Stimulated activated CD4-positive, alpha-beta T cell treated with anti-CD3 and anti-CD28 coated beads, Interleukin-4, amount 100 ng/mL, for 1 hour (primary cell): ENCODE data around the gene LRRC8C.
"Not testable (repeated sequence)": the region's sequence is repeated elsewhere in the genome, so short reads cannot be mapped to it uniquely, and the experiment has no call there.

ENCODE experiments used
- DNase-seq: peaks from one replicate; pipeline ENCODE4 v3.0.0-alpha.2; 2020

LRRC8C gene

GRCh38 chr1:89632657-89633247 is at the start of gene LRRC8C:
TSS of gene LRRC8C (plus strand) at chr1:89633120. CDS start at chr1:89686474, 53,354 bp downstream.
- peak; percentile 88 for DNase-seq

GRCh38 chr1:89584211-89584610 is 48.7 kb upstream of the LRRC8C start:
- no peak for DNase-seq

- no peak for DNase-seq
These were observed 48.1 kb upstream of the LRRC8C start for GRCh38 chr1:89584781-89585180.

DNA sequence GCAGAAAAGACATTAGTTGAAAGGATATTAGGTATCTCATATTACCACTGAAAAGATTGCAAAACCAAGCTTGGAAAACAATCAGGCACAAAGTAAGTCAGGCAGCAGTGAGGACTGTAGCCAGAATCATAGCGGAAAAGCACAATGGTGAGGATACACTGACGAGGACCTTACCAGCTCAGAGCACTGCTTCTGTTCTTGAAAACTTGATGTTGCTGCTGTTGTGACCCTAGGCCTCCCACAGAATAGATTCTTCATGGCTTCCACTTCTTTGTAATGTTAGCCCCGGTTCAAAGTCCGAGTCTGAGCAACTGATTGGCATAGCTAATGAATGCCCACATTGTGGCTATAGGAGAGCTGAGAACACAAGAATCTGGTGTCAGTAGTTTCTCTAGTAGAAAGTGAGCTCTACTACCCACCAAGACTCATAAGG is 45.2 kb upstream of the LRRC8C start:
- DNase-seq: no peak

- DNase-seq: no peak
These were observed 44.4 kb upstream of the LRRC8C start for GRCh38 chr1:89588480-89588879.

GRCh38 chr1:89589515-89589914 is 43.4 kb upstream of the LRRC8C start:
- DNase-seq: no peak

- no peak for DNase-seq
These were observed 42.4 kb upstream of the LRRC8C start for GRCh38 chr1:89590341-89591080.

DNA sequence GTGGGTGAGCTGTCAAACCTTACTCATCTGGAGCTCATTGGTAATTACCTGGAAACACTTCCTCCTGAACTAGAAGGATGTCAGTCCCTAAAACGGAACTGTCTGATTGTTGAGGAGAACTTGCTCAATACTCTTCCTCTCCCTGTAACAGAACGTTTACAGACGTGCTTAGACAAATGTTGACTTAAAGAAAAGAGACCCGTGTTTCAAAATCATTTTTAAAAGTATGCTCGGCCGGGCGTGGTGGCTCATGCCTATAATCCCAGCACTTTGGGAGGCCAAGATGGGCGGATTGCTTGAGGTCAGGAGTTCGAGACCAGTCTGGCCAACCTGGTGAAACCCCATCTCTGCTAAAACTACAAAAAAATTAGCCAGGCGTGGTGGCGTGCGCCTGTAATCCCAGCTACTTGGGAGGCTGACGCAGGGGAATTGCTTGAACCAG is 40.0 kb upstream of the LRRC8C start:
- not testable (repeated sequence) for DNase-seq

- DNase-seq: no peak
These were observed 38.7 kb upstream of the LRRC8C start for GRCh38 chr1:89594096-89594740.

GRCh38 chr1:89596698-89597097 is 36.2 kb upstream of the LRRC8C start:
- DNase-seq: no peak

GRCh38 chr1:89598450-89599331 is 34.2 kb upstream of the LRRC8C start:
- no peak for DNase-seq

DNA sequence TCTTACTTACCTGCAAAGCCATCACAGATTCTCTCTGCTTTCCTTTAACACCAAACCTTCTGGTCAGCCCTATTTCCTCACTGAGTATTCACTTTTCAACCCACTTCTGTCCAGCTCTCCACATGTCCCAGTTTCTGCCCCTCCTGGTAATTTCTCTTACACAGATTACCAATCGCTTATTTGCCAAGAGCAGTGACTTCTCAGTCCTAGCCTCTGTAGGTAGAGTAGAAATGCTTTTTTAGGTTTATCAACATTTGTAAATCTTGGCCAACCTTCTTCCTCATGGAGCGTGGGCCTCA is 33.6 kb upstream of the LRRC8C start:
- DNase-seq: no peak

- no peak for DNase-seq
These were observed 32.3 kb upstream of the LRRC8C start for GRCh38 chr1:89600451-89601224.

DNA sequence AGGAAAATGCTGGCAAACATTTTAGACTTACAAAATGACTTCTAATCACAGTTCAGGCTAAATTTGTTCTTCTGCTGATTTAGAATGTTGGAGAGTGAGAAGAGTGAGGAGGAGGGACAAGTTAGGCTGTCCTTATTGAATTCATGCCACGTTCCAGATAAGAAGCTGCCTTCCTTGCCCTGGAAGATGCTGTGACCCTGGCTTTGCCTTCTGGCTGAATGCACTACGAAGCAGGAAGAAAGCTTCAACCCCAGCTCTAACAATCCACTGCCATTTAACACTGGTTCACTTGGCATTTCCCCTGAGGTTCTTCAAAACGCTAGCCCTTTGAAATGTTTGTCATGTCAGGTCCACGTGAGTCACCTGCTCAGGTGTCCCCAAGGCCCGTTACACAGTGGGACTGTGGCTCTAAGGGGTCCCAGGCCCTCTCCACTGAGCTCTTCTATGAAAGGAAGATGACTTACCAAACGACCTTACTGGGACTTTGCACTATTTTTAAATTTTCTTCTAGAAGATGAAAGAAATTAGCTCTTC is 30.0 kb upstream of the LRRC8C start:
- peak; percentile 36 for DNase-seq

DNA sequence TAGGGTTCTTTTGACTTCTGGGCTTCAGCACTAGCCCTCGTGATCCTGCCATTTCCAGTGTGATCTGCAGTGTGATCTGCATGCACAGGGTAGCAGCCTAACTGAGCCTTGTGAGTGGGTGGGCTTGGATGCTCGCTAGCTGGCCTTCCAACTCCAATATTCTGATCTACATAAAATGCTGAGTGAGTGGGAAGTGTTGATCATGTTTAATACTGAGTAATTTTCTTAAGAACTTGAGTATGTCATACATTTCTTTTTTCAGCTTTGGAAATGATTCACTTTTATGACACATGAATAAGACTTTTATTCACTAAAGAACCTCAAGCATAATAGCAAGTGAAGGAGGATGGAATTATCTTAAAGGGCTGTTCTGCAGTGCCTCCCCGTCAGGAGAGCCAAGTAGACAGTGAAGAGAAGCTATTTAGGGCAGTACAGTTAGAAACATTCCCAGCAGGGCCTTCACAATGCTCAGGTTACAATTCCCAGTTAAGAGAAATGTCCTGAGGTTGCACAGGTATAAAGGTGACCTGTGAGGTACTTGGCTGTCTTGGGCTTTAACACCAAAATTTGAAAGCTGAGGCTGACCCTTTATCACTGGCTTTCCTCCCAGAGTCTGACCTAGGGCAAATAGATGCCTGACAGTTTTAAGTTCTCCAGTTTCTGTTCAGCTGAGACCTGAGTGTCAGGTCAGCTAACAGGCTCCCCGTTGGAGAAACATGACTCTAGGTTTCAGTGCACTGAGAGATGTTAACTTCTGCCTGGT is 29.1 kb upstream of the LRRC8C start:
- DNase-seq: peak; percentile 53

DNA sequence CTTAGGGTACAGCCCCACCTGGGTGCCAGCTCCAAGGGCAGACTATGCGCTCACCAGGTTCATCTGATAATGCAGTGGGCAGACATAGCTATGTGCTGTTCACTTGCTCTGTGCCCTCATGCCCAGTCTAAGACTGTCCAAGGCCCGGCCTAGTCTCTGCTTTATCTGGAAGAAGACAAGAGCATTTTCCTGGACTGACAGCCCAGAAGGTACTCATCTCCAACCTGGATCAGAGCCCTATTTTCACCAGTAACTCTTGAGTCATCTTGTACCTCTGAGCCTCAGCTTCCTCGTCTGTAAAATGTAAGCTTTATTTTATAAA is 28.5 kb upstream of the LRRC8C start:
- peak; percentile 26 for DNase-seq

DNA sequence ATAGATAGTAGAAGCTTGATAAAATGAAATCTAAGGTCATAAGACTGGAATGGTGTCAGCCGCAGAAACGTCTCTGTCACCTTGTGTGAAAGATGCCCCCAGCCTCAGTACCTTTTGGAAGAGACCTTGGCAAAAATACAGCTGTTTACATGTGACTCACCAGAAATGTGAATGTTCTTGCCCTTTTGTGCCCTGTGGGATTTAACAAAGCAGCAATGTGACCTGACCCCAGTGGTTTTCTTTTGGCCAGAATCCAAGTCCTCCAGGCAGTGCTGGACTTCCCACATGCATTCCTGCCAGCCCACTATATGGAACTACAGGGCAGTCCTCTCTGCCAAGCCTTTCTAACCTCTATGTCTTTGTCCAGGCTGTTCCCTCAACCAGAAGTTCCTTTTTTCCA is 27.2 kb upstream of the LRRC8C start:
- DNase-seq: no peak

GRCh38 chr1:89606227-89606980 is 26.5 kb upstream of the LRRC8C start:
- DNase-seq: no peak

GRCh38 chr1:89607156-89607555 is 25.8 kb upstream of the LRRC8C start:
- DNase-seq: peak; percentile 39

DNA sequence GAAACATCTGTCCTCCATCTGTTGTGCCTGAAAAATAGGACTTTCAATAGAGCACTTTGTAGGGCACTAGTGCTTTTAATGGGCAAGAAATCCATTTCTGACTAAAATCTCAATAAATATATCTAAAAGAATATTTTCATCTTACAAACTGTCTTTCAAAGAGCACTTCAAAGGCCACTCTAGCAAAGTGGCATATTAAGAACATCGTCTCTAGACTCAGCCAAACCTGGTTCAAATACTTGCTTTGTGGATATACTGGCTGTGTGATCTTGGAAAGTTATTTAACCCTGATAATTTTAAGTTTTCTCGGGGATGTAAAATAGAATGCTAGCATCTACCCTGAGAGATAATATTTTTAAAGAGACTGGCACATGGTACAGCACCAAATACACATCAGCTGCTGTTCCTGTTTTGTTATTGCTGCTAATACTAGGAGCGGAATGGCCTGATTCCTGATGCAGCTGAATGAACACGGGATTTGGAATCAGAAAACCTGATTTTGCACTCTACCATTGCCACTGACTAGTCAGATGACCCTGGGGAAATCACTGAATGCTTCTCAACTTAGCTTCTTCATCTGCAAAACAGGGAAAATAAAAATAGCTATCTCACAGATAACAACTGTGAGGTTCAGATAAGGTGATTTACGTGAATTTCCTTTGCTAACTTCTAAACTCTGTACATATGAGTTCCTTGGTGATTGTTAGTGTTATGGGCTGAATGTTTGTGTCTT is 25.2 kb upstream of the LRRC8C start:
- no peak for DNase-seq
